Ishikawa (cell line): ENCODE data around the gene NHSL1.

Experiments used
- CEBPB ChIP-seq: IDR thresholded peaks from 2 replicates; pipeline ENCODE4 v1.6.1; 2012
- CREB1 ChIP-seq: IDR thresholded peaks from 2 replicates; pipeline ENCODE4 v1.6.1; 2012; ENCODE audit warnings: low read depth
- EGR1 ChIP-seq: IDR thresholded peaks from 2 replicates; pipeline ENCODE4 v1.6.1; 2012
- EP300 ChIP-seq: IDR thresholded peaks from 2 replicates; pipeline ENCODE4 v1.6.1; 2012; ENCODE audit warnings: borderline replicate concordance
- FOXM1 ChIP-seq: IDR thresholded peaks from 2 replicates; pipeline ENCODE4 v1.6.1; 2012; ENCODE audit warnings: low read depth, borderline replicate concordance
- NFIC ChIP-seq: IDR thresholded peaks from 2 replicates; pipeline ENCODE4 v1.6.1; 2012
- RAD21 ChIP-seq: IDR thresholded peaks from 2 replicates; pipeline ENCODE4 v1.6.1; 2012; ENCODE audit warnings: low read depth
- TAF1 ChIP-seq: IDR thresholded peaks from 2 replicates; pipeline ENCODE4 v1.6.1; 2012; ENCODE audit warnings: low read depth, mild to moderate bottlenecking
- TCF12 ChIP-seq: IDR thresholded peaks from 2 replicates; pipeline ENCODE4 v1.6.1; 2012; ENCODE audit warnings: low read depth
- TEAD4 ChIP-seq: IDR thresholded peaks from 2 replicates; pipeline ENCODE4 v1.6.1; 2012
- USF1 ChIP-seq: IDR thresholded peaks from 2 replicates; pipeline ENCODE4 v1.6.1; 2012
- YY1 ChIP-seq: IDR thresholded peaks from 2 replicates; pipeline ENCODE4 v1.6.1; 2012; ENCODE audit warnings: low read depth
- ZBTB7A ChIP-seq: IDR thresholded peaks from 2 replicates; pipeline ENCODE4 v1.6.1; 2012; ENCODE audit warnings: low read depth
- TF ChIP-seq, protein P1 (sequence below): IDR thresholded peaks from 2 replicates; pipeline ENCODE4 v1.6.1; 2012; ENCODE audit warnings: low read depth, mild to moderate bottlenecking
- TF ChIP-seq, protein P2 (sequence below): IDR thresholded peaks from 2 replicates; pipeline ENCODE4 v1.6.1; 2012

NHSL1 gene

GRCh38 chr6:138515657-138516248 is 16.5 kb upstream of the NHSL1 start:
- TF ChIP-seq ZBTB7A (no peak), YY1 (no peak), EGR1 (no peak), USF1 (no peak), EP300 (no peak), TCF12 (no peak), RAD21 (no peak), TEAD4 (no peak), TAF1 (no peak), CEBPB (no peak), NFIC (no peak), CREB1 (no peak), FOXM1 (no peak)
- TF ChIP-seq, protein P1, sequence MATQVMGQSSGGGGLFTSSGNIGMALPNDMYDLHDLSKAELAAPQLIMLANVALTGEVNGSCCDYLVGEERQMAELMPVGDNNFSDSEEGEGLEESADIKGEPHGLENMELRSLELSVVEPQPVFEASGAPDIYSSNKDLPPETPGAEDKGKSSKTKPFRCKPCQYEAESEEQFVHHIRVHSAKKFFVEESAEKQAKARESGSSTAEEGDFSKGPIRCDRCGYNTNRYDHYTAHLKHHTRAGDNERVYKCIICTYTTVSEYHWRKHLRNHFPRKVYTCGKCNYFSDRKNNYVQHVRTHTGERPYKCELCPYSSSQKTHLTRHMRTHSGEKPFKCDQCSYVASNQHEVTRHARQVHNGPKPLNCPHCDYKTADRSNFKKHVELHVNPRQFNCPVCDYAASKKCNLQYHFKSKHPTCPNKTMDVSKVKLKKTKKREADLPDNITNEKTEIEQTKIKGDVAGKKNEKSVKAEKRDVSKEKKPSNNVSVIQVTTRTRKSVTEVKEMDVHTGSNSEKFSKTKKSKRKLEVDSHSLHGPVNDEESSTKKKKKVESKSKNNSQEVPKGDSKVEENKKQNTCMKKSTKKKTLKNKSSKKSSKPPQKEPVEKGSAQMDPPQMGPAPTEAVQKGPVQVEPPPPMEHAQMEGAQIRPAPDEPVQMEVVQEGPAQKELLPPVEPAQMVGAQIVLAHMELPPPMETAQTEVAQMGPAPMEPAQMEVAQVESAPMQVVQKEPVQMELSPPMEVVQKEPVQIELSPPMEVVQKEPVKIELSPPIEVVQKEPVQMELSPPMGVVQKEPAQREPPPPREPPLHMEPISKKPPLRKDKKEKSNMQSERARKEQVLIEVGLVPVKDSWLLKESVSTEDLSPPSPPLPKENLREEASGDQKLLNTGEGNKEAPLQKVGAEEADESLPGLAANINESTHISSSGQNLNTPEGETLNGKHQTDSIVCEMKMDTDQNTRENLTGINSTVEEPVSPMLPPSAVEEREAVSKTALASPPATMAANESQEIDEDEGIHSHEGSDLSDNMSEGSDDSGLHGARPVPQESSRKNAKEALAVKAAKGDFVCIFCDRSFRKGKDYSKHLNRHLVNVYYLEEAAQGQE, result no peak
- TF ChIP-seq, protein P2, sequence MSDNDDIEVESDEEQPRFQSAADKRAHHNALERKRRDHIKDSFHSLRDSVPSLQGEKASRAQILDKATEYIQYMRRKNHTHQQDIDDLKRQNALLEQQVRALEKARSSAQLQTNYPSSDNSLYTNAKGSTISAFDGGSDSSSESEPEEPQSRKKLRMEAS, result no peak

DNA sequence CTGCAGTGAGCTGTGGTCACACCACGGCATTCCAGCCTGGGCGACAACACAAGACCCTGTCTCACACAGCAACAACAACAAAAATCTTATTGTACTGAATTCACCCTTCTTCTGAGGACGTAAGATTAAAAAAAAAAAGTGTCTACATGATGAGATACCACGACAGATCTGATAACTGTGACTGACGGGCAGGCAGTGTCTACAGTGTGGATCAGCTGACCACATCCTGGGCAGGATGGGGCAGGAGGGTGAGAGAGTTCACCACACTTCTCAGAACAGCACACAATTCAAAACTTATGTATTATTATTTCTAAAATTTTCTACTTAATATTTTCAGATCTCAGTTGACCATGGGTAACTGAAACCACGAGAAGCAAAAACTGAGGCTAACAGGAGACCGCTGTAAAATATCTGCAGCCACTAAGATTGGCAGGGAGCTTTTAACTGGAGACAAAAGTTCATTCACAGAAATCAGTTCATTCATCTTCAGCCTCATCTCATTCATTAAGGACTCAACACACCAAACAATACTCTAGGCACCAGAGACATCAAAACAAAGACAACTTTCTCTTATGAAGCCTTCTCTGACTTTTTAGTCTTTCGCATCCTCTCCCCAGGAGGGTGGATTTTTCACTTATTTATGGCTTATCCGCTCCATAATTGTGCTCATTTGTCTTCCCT is 15.7 kb upstream of the NHSL1 start:
- no peak for TF ChIP-seq ZBTB7A
- no peak for TF ChIP-seq CEBPB
- TF ChIP-seq EGR1, result no peak
- TF ChIP-seq TEAD4, result no peak
- no peak for TF ChIP-seq CREB1
- TF ChIP-seq, protein P2, result no peak
- no peak for TF ChIP-seq TAF1
- no peak for TF ChIP-seq FOXM1
- TF ChIP-seq RAD21, result no peak
- TF ChIP-seq, protein P1, result no peak
- TF ChIP-seq YY1, result no peak
- TF ChIP-seq USF1, result no peak
- TF ChIP-seq EP300, result no peak
- no peak for TF ChIP-seq NFIC
- TF ChIP-seq TCF12, result no peak

- TF ChIP-seq, protein P1, result no peak
- TF ChIP-seq, protein P2, result no peak
Observed at GRCh38 chr6:138512609-138513008, 13.3 kb upstream of the NHSL1 start.

DNA sequence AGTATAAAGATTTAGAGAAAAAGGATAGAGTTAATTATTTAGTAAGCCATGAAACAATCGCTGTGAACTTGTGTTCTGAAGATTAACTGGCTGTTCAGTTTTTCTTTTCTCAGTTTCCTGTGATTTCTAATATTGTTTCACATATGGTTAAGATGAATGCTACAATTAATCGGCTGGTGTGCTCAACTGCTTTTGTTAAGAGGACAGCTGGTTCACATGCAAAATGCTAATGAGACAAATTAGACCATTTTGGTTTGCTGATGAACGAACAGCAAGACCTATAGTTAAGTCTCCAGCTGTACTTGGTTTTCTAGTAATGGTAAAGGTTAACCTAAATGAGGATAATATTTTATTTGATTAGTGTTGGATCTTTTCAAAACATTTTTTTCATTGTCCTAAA is 10.8 kb upstream of the NHSL1 start:
- no peak for TF ChIP-seq TAF1
- no peak for TF ChIP-seq CREB1
- TF ChIP-seq YY1, result no peak
- TF ChIP-seq FOXM1, result no peak
- no peak for TF ChIP-seq CEBPB
